ENCODE data around the gene CLDN3. TPM values are rescaled to one million over a fixed set of nuclear protein-coding genes. Genes with fewer than 3 reads are reported as not detected.
"Not testable (repeated sequence)": the region's sequence is repeated elsewhere in the genome, so short reads cannot be mapped to it uniquely, and the experiment has no call there.

Gene CLDN3
- total RNA-seq, 5 donors from 2014 or later (not counting 1 experiment from before 2014, with no cell fraction given): 0.26 to 0.50 TPM; not detected in 3

GRCh38 chr7:73795188-73795587, 25.1 kb upstream of the CLDN3 start:
- DNase-seq; POLR2A ChIA-PET; H3K4me1 ChIP-seq (ENCODE audit: control insufficient read depth in 1 of 2, extremely low read depth in 1 of 2, insufficient read depth in 2 of 2, low read length in 2 of 2); H3K9me3 Mint-ChIP-seq; H3K4me3 Mint-ChIP-seq; H3K9me3 ChIP-seq; H3K27ac Mint-ChIP-seq; H3K36me3 ChIP-seq (ENCODE audit: control insufficient read depth in 2 of 2, extremely low read depth in 1 of 2, insufficient read depth in 1 of 2, low read length in 1 of 2); H3K4me3 ChIP-seq (ENCODE audit: control insufficient read depth in 1 of 2, extremely low read depth in 1 of 2, low read length in 1 of 2); H3K27ac ChIP-seq (ENCODE audit: low read length); H3K36me3 Mint-ChIP-seq; CTCF ChIA-PET; H3K4me1 Mint-ChIP-seq; ATAC-seq (replicated peaks in 1 of 4): not testable (repeated sequence)
- peaks cover 22 to 26% of the 10 kb centered on the region in 2 donors for H3K27me3 Mint-ChIP-seq
- H3K27me3 ChIP-seq (replicated peaks in 1 of 2; ENCODE audit: control insufficient read depth in 2 of 2, extremely low read depth in 1 of 2, insufficient read depth in 2 of 2, low read length in 1 of 2): peaks cover 0 to 16% of the 10 kb centered on the region in 2 experiments

GRCh38 chr7:73791170-73791690, 21.2 kb upstream of the CLDN3 start:
- H3K4me1 ChIP-seq (ENCODE audit: control insufficient read depth in 1 of 2, extremely low read depth in 1 of 2, insufficient read depth in 2 of 2, low read length in 2 of 2); H3K27ac Mint-ChIP-seq; DNase-seq; H3K27ac ChIP-seq (ENCODE audit: low read length); H3K4me3 ChIP-seq (ENCODE audit: control insufficient read depth in 1 of 2, extremely low read depth in 1 of 2, low read length in 1 of 2); H3K4me1 Mint-ChIP-seq; POLR2A ChIA-PET; H3K4me3 Mint-ChIP-seq; ATAC-seq (replicated peaks in 1 of 4); H3K9me3 Mint-ChIP-seq; CTCF ChIA-PET; H3K36me3 Mint-ChIP-seq; H3K9me3 ChIP-seq; H3K36me3 ChIP-seq (ENCODE audit: control insufficient read depth in 2 of 2, extremely low read depth in 1 of 2, insufficient read depth in 1 of 2, low read length in 1 of 2): not testable (repeated sequence)
- H3K27me3 ChIP-seq (replicated peaks in 1 of 2; ENCODE audit: control insufficient read depth in 2 of 2, extremely low read depth in 1 of 2, insufficient read depth in 2 of 2, low read length in 1 of 2): peaks cover 0 to 25% of the 10 kb centered on the region in 2 experiments
- H3K27me3 Mint-ChIP-seq: peaks cover 16 to 19% of the 10 kb centered on the region in 2 donors
- WGBS (ENCODE audit: insufficient coverage): 80% methylated on average over 5 of the region's 7 CpGs

- CTCF ChIA-PET: no interaction called here
- Histone ChIP-seq H3K36me3 (ENCODE audit: control insufficient read depth in 2 of 2, extremely low read depth in 1 of 2, insufficient read depth in 1 of 2, low read length in 1 of 2) (no peaks in the 10 kb centered on the region), H3K27me3 (replicated peaks in 1 of 2; ENCODE audit: control insufficient read depth in 2 of 2, extremely low read depth in 1 of 2, insufficient read depth in 2 of 2, low read length in 1 of 2) (peaks cover 0 to 22% of the 10 kb centered on the region in 2 experiments), H3K4me3 (ENCODE audit: control insufficient read depth in 1 of 2, extremely low read depth in 1 of 2, low read length in 1 of 2) (no peak overlapping the region), H3K4me1 (ENCODE audit: control insufficient read depth in 1 of 2, extremely low read depth in 1 of 2, insufficient read depth in 2 of 2, low read length in 2 of 2) (no peaks in the 10 kb centered on the region), H3K9me3 (no peaks in the 10 kb centered on the region), H3K27ac (ENCODE audit: low read length) (no peak overlapping the region)
- H3K27ac Mint-ChIP-seq: no peak overlapping the region
- DNase-seq (no peak), ATAC-seq (replicated peaks in 1 of 4) (no peak)
- no peaks in the 10 kb centered on the region for H3K36me3 Mint-ChIP-seq
- peaks cover 10% of the 10 kb centered on the region in 2 donors for H3K27me3 Mint-ChIP-seq
- H3K9me3 Mint-ChIP-seq: peaks cover 0 to 2% (median 0%) of the 10 kb centered on the region in 3 donors
- POLR2A ChIA-PET: no interaction called here
- H3K4me1 Mint-ChIP-seq: no peaks in the 10 kb centered on the region
- no CpG with 5 or more reads among the region's 4 CpGs for WGBS (ENCODE audit: insufficient coverage)
- H3K4me3 Mint-ChIP-seq: no peak overlapping the region
Measured at GRCh38 chr7:73789051-73789450, 19.0 kb upstream of the CLDN3 start.

- ATAC-seq (replicated peaks in 1 of 4); H3K9me3 Mint-ChIP-seq; H3K36me3 ChIP-seq (ENCODE audit: control insufficient read depth in 2 of 2, extremely low read depth in 1 of 2, insufficient read depth in 1 of 2, low read length in 1 of 2); CTCF ChIA-PET; H3K36me3 Mint-ChIP-seq; H3K27ac Mint-ChIP-seq; H3K4me3 ChIP-seq (ENCODE audit: control insufficient read depth in 1 of 2, extremely low read depth in 1 of 2, low read length in 1 of 2); H3K27ac ChIP-seq (ENCODE audit: low read length); H3K4me1 Mint-ChIP-seq; H3K9me3 ChIP-seq; H3K4me3 Mint-ChIP-seq; POLR2A ChIA-PET; H3K4me1 ChIP-seq (ENCODE audit: control insufficient read depth in 1 of 2, extremely low read depth in 1 of 2, insufficient read depth in 2 of 2, low read length in 2 of 2); DNase-seq: not testable (repeated sequence)
- no CpG with 5 or more reads among the region's 1 CpG for WGBS (ENCODE audit: insufficient coverage)
- H3K27me3 ChIP-seq (replicated peaks in 1 of 2; ENCODE audit: control insufficient read depth in 2 of 2, extremely low read depth in 1 of 2, insufficient read depth in 2 of 2, low read length in 1 of 2): peaks cover 0 to 16% of the 10 kb centered on the region in 2 experiments
- H3K27me3 Mint-ChIP-seq: peaks cover 10% of the 10 kb centered on the region in 2 donors
Measured at GRCh38 chr7:73787786-73788048, 17.6 kb upstream of the CLDN3 start.

GRCh38 chr7:73786588-73786987, 16.5 kb upstream of the CLDN3 start:
- no peak for ATAC-seq (replicated peaks in 1 of 4)
- Mint-ChIP-seq H3K27ac (no peak overlapping the region), H3K4me3 (no peak overlapping the region), H3K27me3 (peaks cover 4 to 5% of the 10 kb centered on the region in 2 donors), H3K36me3 (no peaks in the 10 kb centered on the region), H3K4me1 (no peaks in the 10 kb centered on the region), H3K9me3 (peaks cover 0 to 2% (median 0%) of the 10 kb centered on the region in 3 donors)
- Histone ChIP-seq H3K36me3 (ENCODE audit: control insufficient read depth in 2 of 2, extremely low read depth in 1 of 2, insufficient read depth in 1 of 2, low read length in 1 of 2) (no peaks in the 10 kb centered on the region), H3K4me1 (ENCODE audit: control insufficient read depth in 1 of 2, extremely low read depth in 1 of 2, insufficient read depth in 2 of 2, low read length in 2 of 2) (no peaks in the 10 kb centered on the region), H3K9me3 (no peaks in the 10 kb centered on the region), H3K4me3 (ENCODE audit: control insufficient read depth in 1 of 2, extremely low read depth in 1 of 2, low read length in 1 of 2) (no peak overlapping the region), H3K27ac (ENCODE audit: low read length) (no peak overlapping the region), H3K27me3 (replicated peaks in 1 of 2; ENCODE audit: control insufficient read depth in 2 of 2, extremely low read depth in 1 of 2, insufficient read depth in 2 of 2, low read length in 1 of 2) (peaks cover 0 to 10% of the 10 kb centered on the region in 2 experiments)
- DNase-seq: no peak
- POLR2A ChIA-PET: no interaction called here
- CTCF ChIA-PET: no interaction called here
- WGBS (ENCODE audit: insufficient coverage): no CpG with 5 or more reads among the region's 1 CpG

GRCh38 chr7:73779517-73779916, 9.4 kb upstream of the CLDN3 start:
- POLR2A ChIA-PET: no interaction called here
- H3K9me3 Mint-ChIP-seq: peaks cover 0 to 4% (median 2%) of the 10 kb centered on the region in 3 donors

GRCh38 chr7:73778801-73779389, 8.8 kb upstream of the CLDN3 start:
- Mint-ChIP-seq H3K9me3 (peaks cover 0 to 4% (median 2%) of the 10 kb centered on the region in 3 donors), H3K36me3 (no peaks in the 10 kb centered on the region), H3K4me3 (no peak overlapping the region), H3K27me3 (peaks cover 3 to 11% of the 10 kb centered on the region in 2 donors), H3K4me1 (no peaks in the 10 kb centered on the region), H3K27ac (no peak overlapping the region)
- no peak overlapping the region for H3K4me3 ChIP-seq (ENCODE audit: control insufficient read depth in 1 of 2, extremely low read depth in 1 of 2, low read length in 1 of 2)
- ChIA-PET CTCF (no interaction called here), POLR2A (interaction anchor here in 1 of 2 donors (0.8 kb wide), 1 partner anchor 17 kb away, joined by 3 read pairs; no protein-coding TSS in a partner anchor)
- DNase-seq: no peak
- H3K9me3 ChIP-seq: no peaks in the 10 kb centered on the region
- no peak overlapping the region for H3K27ac ChIP-seq (ENCODE audit: low read length)
- peaks cover 0 to 6% of the 10 kb centered on the region in 2 experiments for H3K27me3 ChIP-seq (replicated peaks in 1 of 2; ENCODE audit: control insufficient read depth in 2 of 2, extremely low read depth in 1 of 2, insufficient read depth in 2 of 2, low read length in 1 of 2)
- WGBS (ENCODE audit: insufficient coverage): 91% methylated on average over 6 of the region's 11 CpGs
- no peak for ATAC-seq (replicated peaks in 1 of 4)
- no peaks in the 10 kb centered on the region for H3K36me3 ChIP-seq (ENCODE audit: control insufficient read depth in 2 of 2, extremely low read depth in 1 of 2, insufficient read depth in 1 of 2, low read length in 1 of 2)
- no peaks in the 10 kb centered on the region for H3K4me1 ChIP-seq (ENCODE audit: control insufficient read depth in 1 of 2, extremely low read depth in 1 of 2, insufficient read depth in 2 of 2, low read length in 2 of 2)

More at GRCh38 chr7:73779517-73779916, 9.4 kb upstream of the CLDN3 start:
- ATAC-seq (replicated peaks in 1 of 4): no peak
- H3K4me1 Mint-ChIP-seq: no peaks in the 10 kb centered on the region
- peaks cover 3 to 7% of the 10 kb centered on the region in 2 donors for H3K27me3 Mint-ChIP-seq
- 100% methylated on average over 1 of the region's 1 CpG for WGBS (ENCODE audit: insufficient coverage)
- DNase-seq: no peak
- no peaks in the 10 kb centered on the region for H3K36me3 Mint-ChIP-seq
- no peaks in the 10 kb centered on the region for H3K36me3 ChIP-seq (ENCODE audit: control insufficient read depth in 2 of 2, extremely low read depth in 1 of 2, insufficient read depth in 1 of 2, low read length in 1 of 2)
- H3K27ac Mint-ChIP-seq: no peak overlapping the region
- no peak overlapping the region for H3K27ac ChIP-seq (ENCODE audit: low read length)
- no peaks in the 10 kb centered on the region for H3K9me3 ChIP-seq
- CTCF ChIA-PET: no interaction called here
- no peaks in the 10 kb centered on the region for H3K4me1 ChIP-seq (ENCODE audit: control insufficient read depth in 1 of 2, extremely low read depth in 1 of 2, insufficient read depth in 2 of 2, low read length in 2 of 2)
- H3K27me3 ChIP-seq (replicated peaks in 1 of 2; ENCODE audit: control insufficient read depth in 2 of 2, extremely low read depth in 1 of 2, insufficient read depth in 2 of 2, low read length in 1 of 2): peaks cover 0 to under 1% of the 10 kb centered on the region in 2 experiments
- H3K4me3 Mint-ChIP-seq: no peak overlapping the region
- H3K4me3 ChIP-seq (ENCODE audit: control insufficient read depth in 1 of 2, extremely low read depth in 1 of 2, low read length in 1 of 2): no peak overlapping the region

Data from T-cell (primary cell).